Measurements from ENCODE around the gene FNBP1L. TPM values are rescaled to one million over a fixed set of nuclear protein-coding genes. Genes with fewer than 3 reads are reported as not detected.

FNBP1L gene
- 26.1 and 29.9 TPM in 2 replicates for total RNA-seq

DNA sequence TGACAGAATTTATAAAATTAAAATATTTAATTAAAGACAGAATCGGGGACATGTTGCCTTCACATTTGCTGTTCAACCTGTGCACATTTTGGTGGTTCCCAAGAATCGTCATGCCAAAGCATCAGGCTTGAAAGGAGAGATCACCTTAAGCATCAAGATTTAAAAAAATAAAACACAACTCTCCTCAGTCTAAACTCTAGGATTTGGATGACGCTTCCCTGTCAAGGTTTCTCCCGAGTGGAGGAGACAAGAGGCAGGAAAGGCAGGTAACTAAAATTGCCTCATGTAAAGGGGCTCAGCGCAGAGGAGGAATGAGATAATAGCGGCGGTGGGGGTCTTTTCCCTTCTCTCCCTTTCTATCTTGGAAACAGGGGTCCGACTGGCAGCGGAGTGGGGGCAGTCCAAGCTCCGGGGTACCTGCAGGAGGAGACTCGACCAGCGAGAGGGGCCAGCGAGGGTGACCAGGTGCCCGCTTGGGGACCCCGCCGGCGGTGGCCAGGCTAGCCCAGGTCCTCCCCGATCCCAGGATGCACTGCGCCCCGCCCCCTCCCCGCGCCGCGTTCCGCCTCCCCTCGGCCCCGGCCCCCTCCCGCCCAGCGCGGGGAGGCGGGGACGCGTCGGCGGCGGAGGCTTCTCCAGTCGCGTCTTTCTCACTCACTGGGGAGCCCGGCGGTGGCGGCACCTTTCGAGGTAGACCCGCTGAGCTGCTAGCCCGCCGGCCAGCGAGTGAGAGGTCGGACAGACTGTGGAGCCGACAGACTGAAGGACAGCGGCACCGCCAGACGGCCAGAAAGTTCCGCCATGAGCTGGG, at the start of gene FNBP1L:
Gene FNBP1L, plus strand, starts transcription at position 638 of the 811 bp plus-strand sequence. Its CDS starts 164 bp downstream, at position 802.

Other genes starting within 250 kb of the FNBP1L start
- 40.4 and 54.6 TPM in 2 replicates for gene DR1, start 102.2 kb upstream of the FNBP1L start, total RNA-seq
- 25.5 and 77.1 TPM in 2 replicates for gene BCAR3, start 233.7 kb downstream of the FNBP1L start, total RNA-seq

Data from smooth muscle cell of the umbilical artery (primary cell).